ENCODE data around the gene EP400.

- no peak for TF ChIP-seq CTCF (IDR thresholded peaks at IDR 0.05; ENCODE audit: control extremely low read depth in 1 of 3, insufficient read depth in 1 of 3, low read depth in 1 of 3, low read length in 3 of 3)
- peak in 1 of 2 experiments; percentile 79; a peak in 1 of 3 replicates for TF ChIP-seq EP300 (IDR thresholded peaks at IDR 0.05; ENCODE audit: borderline replicate concordance in 1 of 2, low read depth in 2 of 2, low read length in 2 of 2)
- no peak for TF ChIP-seq RFX5 (IDR thresholded peaks at IDR 0.05; ENCODE audit: borderline replicate concordance, low read depth, low read length)
- TF ChIP-seq POLR2AphosphoS5 (IDR thresholded peaks at IDR 0.05; ENCODE audit: low read depth, low read length), result 0 out of 2 replicates have a peak, but pooled peaks have one; percentile 16
- no peak for TF ChIP-seq NRF1 (IDR thresholded peaks at IDR 0.05; ENCODE audit: low read depth, low read length)
- no peak for TF ChIP-seq CHD1 (IDR thresholded peaks at IDR 0.05; ENCODE audit: low read depth, low read length)
- no peak; a peak in 1 of 3 replicates for TF ChIP-seq POLR2A (IDR thresholded peaks at IDR 0.05; ENCODE audit: control extremely low read depth in 1 of 2, low read depth in 2 of 2, low read length in 2 of 2)
Observed at GRCh38 chr12:131990066-131990979, 40.6 kb downstream of the EP400 start.

Measured in H1 (cell line).